DLD1 (cell line): ENCODE results near the gene ADAMTS9.

Experiments
- in situ Hi-C: cut with HindIII; loops from 2 replicates; pipeline ENCODE4 v1.10.0; 2017; ENCODE audit warnings: low sequenced_read_pairs

Gene ADAMTS9

GRCh38 chr3:64501298-64501906 lies 186.4 kb downstream of the ADAMTS9 start:
- in situ Hi-C loops, result no loop called here

GRCh38 chr3:64496786-64497490 lies 190.9 kb downstream of the ADAMTS9 start:
- in situ Hi-C loops, result no loop called here

GRCh38 chr3:64495781-64496334 lies 191.9 kb downstream of the ADAMTS9 start:
- in situ Hi-C loops, result no loop called here

- in situ Hi-C loops, result no loop called here
Observed at GRCh38 chr3:64495121-64495780, 192.5 kb downstream of the ADAMTS9 start.

GRCh38 chr3:64494526-64494925 lies 193.3 kb downstream of the ADAMTS9 start:
- in situ Hi-C loops, result no loop called here

DNA sequence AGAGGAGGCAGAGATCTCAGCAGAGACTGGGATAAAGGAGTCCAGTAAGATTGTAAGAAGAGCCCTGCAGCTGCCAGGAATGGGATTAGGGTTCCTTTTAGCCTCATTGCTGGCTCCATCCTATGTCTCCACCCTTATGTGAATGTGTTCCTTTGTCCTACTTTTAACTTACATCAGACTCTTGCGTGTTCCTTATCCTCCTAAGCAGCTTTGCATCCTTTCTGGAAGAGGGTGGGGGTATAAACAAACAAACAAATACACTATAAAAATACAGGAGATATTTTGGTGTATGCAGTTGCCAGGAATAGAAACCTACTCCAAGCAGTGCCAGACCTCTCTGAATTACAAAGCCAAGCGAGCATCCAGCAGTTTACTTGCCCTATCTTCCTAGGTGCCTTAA lies 194.7 kb downstream of the ADAMTS9 start:
- in situ Hi-C loops, result no loop called here

- in situ Hi-C loops, result no loop called here
Observed at GRCh38 chr3:64491843-64492242, 196.0 kb downstream of the ADAMTS9 start.

DNA sequence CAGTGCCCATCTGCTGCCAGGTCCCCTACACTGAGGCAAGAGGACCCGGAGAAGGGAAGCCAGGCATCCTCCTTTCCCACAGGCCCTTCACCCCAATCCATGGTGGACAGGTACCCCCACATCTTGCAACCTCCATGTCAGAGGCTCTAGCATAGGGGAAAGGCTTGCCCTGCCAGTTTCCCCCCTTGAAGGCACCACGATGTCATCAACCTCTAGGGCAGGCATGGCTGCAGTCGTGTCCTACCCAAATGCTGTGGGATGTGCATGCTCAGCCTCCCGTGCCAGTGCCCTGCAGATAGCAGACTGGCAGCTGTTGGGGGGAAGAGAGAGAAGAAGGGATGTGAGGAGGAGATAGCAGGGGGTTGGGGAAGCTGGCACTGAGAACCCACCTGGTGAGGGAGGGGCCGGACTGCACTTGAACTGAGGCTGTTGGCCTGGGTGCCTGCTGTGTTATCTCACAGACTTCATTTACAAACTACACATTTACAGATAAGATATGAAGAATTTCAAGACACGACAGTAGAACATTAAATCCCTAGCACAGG lies 197.5 kb downstream of the ADAMTS9 start:
- in situ Hi-C loops, result no loop called here

DNA sequence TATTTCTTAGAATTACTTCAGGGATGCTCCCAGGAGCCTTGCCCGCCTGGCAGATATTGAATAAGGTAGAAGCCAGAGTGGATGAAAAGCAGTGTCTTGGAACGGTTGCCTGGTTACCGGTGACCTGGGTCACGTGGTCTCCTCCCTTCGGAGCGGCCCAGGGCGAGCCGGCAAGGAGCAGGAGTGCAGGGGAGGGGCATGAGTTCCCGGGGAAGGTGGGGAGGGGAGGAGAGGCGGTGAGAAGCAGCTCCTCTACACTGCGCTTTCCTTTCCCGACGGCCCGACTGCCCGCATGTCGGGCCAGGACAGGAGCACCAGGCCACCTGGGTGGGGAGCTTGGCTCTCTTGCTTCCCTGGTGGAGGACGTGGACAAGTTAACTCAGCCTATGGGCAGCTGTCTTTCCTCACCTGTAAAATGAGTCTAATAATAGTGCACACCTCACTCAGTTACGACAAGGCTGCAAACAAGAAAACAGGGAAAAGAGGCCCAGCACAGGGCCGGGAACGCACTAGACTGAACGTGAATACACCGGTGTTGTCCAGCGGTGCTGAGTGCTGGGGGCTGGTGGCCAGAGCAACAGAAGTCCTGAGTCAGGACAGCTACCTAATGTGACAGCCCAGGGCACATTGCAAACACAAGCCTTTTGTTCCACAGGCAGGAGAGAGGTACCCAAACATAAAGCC lies 198.3 kb downstream of the ADAMTS9 start:
- in situ Hi-C loops, result no loop called here

GRCh38 chr3:64488939-64489338 lies 198.9 kb downstream of the ADAMTS9 start:
- in situ Hi-C loops, result no loop called here

- in situ Hi-C loops, result no loop called here
Observed at GRCh38 chr3:64484289-64484992, 203.4 kb downstream of the ADAMTS9 start.

- in situ Hi-C loops, result no loop called here
Observed at GRCh38 chr3:64483467-64483866, 204.3 kb downstream of the ADAMTS9 start.

- in situ Hi-C loops, result no loop called here
Observed at GRCh38 chr3:64475037-64475436, 212.8 kb downstream of the ADAMTS9 start.

- in situ Hi-C loops, result loop anchor here (25.0 kb wide), 1 partner anchor 436 kb away; no protein-coding TSS in a partner anchor
Observed at GRCh38 chr3:64473466-64473865, 214.3 kb downstream of the ADAMTS9 start.

GRCh38 chr3:64470436-64470835 lies 217.4 kb downstream of the ADAMTS9 start:
- in situ Hi-C loops, result loop anchor here (25.0 kb wide), 1 partner anchor 433 kb away; no protein-coding TSS in a partner anchor

- in situ Hi-C loops, result loop anchor here (25.0 kb wide), 1 partner anchor 430 kb away; no protein-coding TSS in a partner anchor
Observed at GRCh38 chr3:64467255-64467944, 220.4 kb downstream of the ADAMTS9 start.
